GM21723 (cell line): ENCODE results near the gene GTF3C4.
"Not testable (repeated sequence)": the region's sequence is repeated elsewhere in the genome, so short reads cannot be mapped to it uniquely, and the experiment has no call there.

Experiments
- ATAC-seq: cut with Tn5 transposase; IDR thresholded peaks from one replicate; pipeline ENCODE4 v1.9.1; 2021; ENCODE audit warnings: mild to moderate bottlenecking, moderate library complexity; ENCODE audit not compliant: unreplicated experiment

The GTF3C4 gene

GRCh38 chr9:132694144-132694543, 23.9 kb downstream of the GTF3C4 start:
- ATAC-seq: no peak

- no peak for ATAC-seq
Measured at GRCh38 chr9:132697230-132697629, 27.0 kb downstream of the GTF3C4 start.

- no peak for ATAC-seq
Measured at GRCh38 chr9:132698989-132699388, 28.7 kb downstream of the GTF3C4 start.

- ATAC-seq: no peak
Measured at GRCh38 chr9:132699956-132700355, 29.7 kb downstream of the GTF3C4 start.

- ATAC-seq: no peak
Measured at GRCh38 chr9:132702254-132702653, 32.0 kb downstream of the GTF3C4 start.

- ATAC-seq: no peak
Measured at GRCh38 chr9:132703336-132703735, 33.1 kb downstream of the GTF3C4 start.

GRCh38 chr9:132708239-132708638, 38.0 kb downstream of the GTF3C4 start:
- ATAC-seq: no peak

GRCh38 chr9:132708769-132709430, 38.6 kb downstream of the GTF3C4 start:
- ATAC-seq: no peak

- no peak for ATAC-seq
Measured at GRCh38 chr9:132710333-132710732, 40.1 kb downstream of the GTF3C4 start.

GRCh38 chr9:132711152-132711551, 40.9 kb downstream of the GTF3C4 start:
- not testable (repeated sequence) for ATAC-seq

GRCh38 chr9:132711846-132712245, 41.6 kb downstream of the GTF3C4 start:
- ATAC-seq: no peak

GRCh38 chr9:132712753-132713152, 42.5 kb downstream of the GTF3C4 start:
- no peak for ATAC-seq

GRCh38 chr9:132716007-132716406, 45.7 kb downstream of the GTF3C4 start:
- no peak for ATAC-seq

- ATAC-seq: no peak
Measured at GRCh38 chr9:132717326-132717945, 47.2 kb downstream of the GTF3C4 start.

GRCh38 chr9:132718381-132718928, 48.2 kb downstream of the GTF3C4 start:
- ATAC-seq: not testable (repeated sequence)

GRCh38 chr9:132721661-132722060, 51.4 kb downstream of the GTF3C4 start:
- no peak for ATAC-seq

GRCh38 chr9:132722564-132723065, 52.4 kb downstream of the GTF3C4 start:
- no peak for ATAC-seq

GRCh38 chr9:132723809-132724208, 53.5 kb downstream of the GTF3C4 start:
- ATAC-seq: no peak

GRCh38 chr9:132725306-132725705, 55.0 kb downstream of the GTF3C4 start:
- ATAC-seq: no peak

GRCh38 chr9:132726576-132727130, 56.4 kb downstream of the GTF3C4 start:
- ATAC-seq: no peak

GRCh38 chr9:132728071-132728470, 57.8 kb downstream of the GTF3C4 start:
- no peak for ATAC-seq

- ATAC-seq: no peak
Measured at GRCh38 chr9:132728497-132728896, 58.2 kb downstream of the GTF3C4 start.
